GM19463 (cell line): Measurements from ENCODE around the gene EXOC7.
A peak's percentile ranks its signal among the peaks of the same experiment; 100 is the strongest.

Source experiments
- ATAC-seq: cut with Tn5 transposase; IDR thresholded peaks from one replicate; pipeline ENCODE4 v1.9.1; 2021; ENCODE audit warnings: mild to moderate bottlenecking, moderate library complexity; ENCODE audit not compliant: unreplicated experiment

Gene EXOC7

GRCh38 chr17:76103274-76104139 lies at the start of gene EXOC7:
TSS of gene EXOC7 (minus strand) at chr17:76103787. CDS start at chr17:76103692, 95 bp downstream.
- peak; percentile 85 for ATAC-seq

- no peak for ATAC-seq
Measured at GRCh38 chr17:76153202-76153601, 49.6 kb upstream of the EXOC7 start.

GRCh38 chr17:76152591-76152990 lies 49.0 kb upstream of the EXOC7 start:
- no peak for ATAC-seq

- no peak for ATAC-seq
Measured at GRCh38 chr17:76151896-76152454, 48.4 kb upstream of the EXOC7 start.

GRCh38 chr17:76150712-76151622 lies 47.4 kb upstream of the EXOC7 start:
- no peak for ATAC-seq

- no peak for ATAC-seq
Measured at GRCh38 chr17:76149214-76149613, 45.6 kb upstream of the EXOC7 start.

GRCh38 chr17:76148015-76148326 lies 44.4 kb upstream of the EXOC7 start:
- no peak for ATAC-seq

GRCh38 chr17:76147211-76148014 lies 43.8 kb upstream of the EXOC7 start:
- ATAC-seq: no peak

GRCh38 chr17:76146053-76146851 lies 42.7 kb upstream of the EXOC7 start:
- ATAC-seq: no peak

GRCh38 chr17:76145231-76146052 lies 41.9 kb upstream of the EXOC7 start:
- ATAC-seq: no peak

- ATAC-seq: no peak
Measured at GRCh38 chr17:76142585-76143041, 39.0 kb upstream of the EXOC7 start.

- no peak for ATAC-seq
Measured at GRCh38 chr17:76142039-76142584, 38.5 kb upstream of the EXOC7 start.

GRCh38 chr17:76141212-76142038 lies 37.8 kb upstream of the EXOC7 start, which contains the start of gene FOXJ1:
TSS of gene FOXJ1 (minus strand) at chr17:76141245. CDS start at chr17:76140395, 850 bp downstream.
- peak; percentile 79 for ATAC-seq

GRCh38 chr17:76140661-76141211 lies 37.1 kb upstream of the EXOC7 start:
- ATAC-seq: no peak

GRCh38 chr17:76139801-76140660 lies 36.4 kb upstream of the EXOC7 start:
- no peak for ATAC-seq
